Trophoblast cell (in vitro differentiated cells and primary cell): ENCODE measurements around the gene COL4A6. TPM values are rescaled to one million over a fixed set of nuclear protein-coding genes. Genes with fewer than 3 reads are reported as not detected.
"Not testable (repeated sequence)": the region's sequence is repeated elsewhere in the genome, so short reads cannot be mapped to it uniquely, and the experiment has no call there.

Experiments
- DNase-seq, 2 donors: peaks; one replicate each; pipeline ENCODE4 v3.0.0-alpha.2; 2016
- H2AFZ ChIP-seq: 2 replicates; pipeline ENCODE4 v1.6.1; 2013; ENCODE audit warnings: low read length, moderate library complexity, mild to moderate bottlenecking; ENCODE audit not compliant: insufficient read depth, poor library complexity
- H2AK5ac ChIP-seq: 2 replicates; pipeline ENCODE4 v1.6.1; 2013; ENCODE audit warnings: mild to moderate bottlenecking, low read length
- H2BK120ac ChIP-seq: 2 replicates; pipeline ENCODE4 v1.6.1; 2013; ENCODE audit warnings: low read length, mild to moderate bottlenecking, moderate library complexity; ENCODE audit not compliant: insufficient read depth, poor library complexity
- H2BK12ac ChIP-seq: 2 replicates; pipeline ENCODE4 v1.6.1; 2013; ENCODE audit warnings: mild to moderate bottlenecking, low read length, moderate library complexity
- H2BK5ac ChIP-seq: 2 replicates; pipeline ENCODE4 v1.6.1; 2013; ENCODE audit warnings: low read length, low read depth, moderate library complexity, mild to moderate bottlenecking; ENCODE audit not compliant: poor library complexity
- H3K14ac ChIP-seq: 2 replicates; pipeline ENCODE4 v1.6.1; 2013; ENCODE audit warnings: mild to moderate bottlenecking, low read length
- H3K18ac ChIP-seq: 2 replicates; pipeline ENCODE4 v1.6.1; 2013; ENCODE audit warnings: mild to moderate bottlenecking, low read length
- H3K23ac ChIP-seq: 2 replicates; pipeline ENCODE4 v1.6.1; 2013; ENCODE audit warnings: low read length
- H3K27ac ChIP-seq: 2 replicates; pipeline ENCODE4 v1.5.1; 2013; ENCODE audit warnings: low read depth, mild to moderate bottlenecking, inconsistent platforms, low read length, moderate library complexity
- H3K27me3 ChIP-seq: 2 replicates; pipeline ENCODE4 v1.6.1; 2013; ENCODE audit warnings: inconsistent platforms, mild to moderate bottlenecking, low read length, moderate library complexity; ENCODE audit not compliant: insufficient read depth
- H3K36me3 ChIP-seq, 2 experiments: 1 replicate in 1 of 2; 2 replicates in 1 of 2; pipeline ENCODE4 v1.6.1; 2013; ENCODE audit warnings: low read length in 2 of 2, mild to moderate bottlenecking in 2 of 2, moderate library complexity in 1 of 2; ENCODE audit not compliant: insufficient read depth in 2 of 2, control insufficient read depth in 1 of 2
- H3K4ac ChIP-seq: 2 replicates; pipeline ENCODE4 v1.6.1; 2013; ENCODE audit warnings: low read depth, mild to moderate bottlenecking, low read length, moderate library complexity
- H3K4me1 ChIP-seq, 2 experiments: 1 replicate in 1 of 2; 2 replicates in 1 of 2; pipeline ENCODE4 v1.6.1; 2013; ENCODE audit warnings: low read length in 2 of 2, mild to moderate bottlenecking in 2 of 2, moderate library complexity in 1 of 2; ENCODE audit not compliant: insufficient read depth in 2 of 2, control insufficient read depth in 1 of 2
- H3K4me2 ChIP-seq: 2 replicates; pipeline ENCODE4 v1.6.1; 2013; ENCODE audit warnings: inconsistent platforms, mild to moderate bottlenecking, low read length, moderate library complexity
- H3K4me3 ChIP-seq: 2 replicates; pipeline ENCODE4 v1.5.1; 2013; ENCODE audit warnings: mild to moderate bottlenecking, low read depth, low read length, inconsistent platforms
- H3K79me1 ChIP-seq: one replicate; pipeline ENCODE4 v1.6.1; 2013; ENCODE audit warnings: low read length
- H3K79me2 ChIP-seq: 2 replicates; pipeline ENCODE4 v1.6.1; 2013; ENCODE audit warnings: low read length, mild to moderate bottlenecking; ENCODE audit not compliant: control insufficient read depth, insufficient read depth, poor library complexity
- H3K9ac ChIP-seq: 2 replicates; pipeline ENCODE4 v1.6.1; 2013; ENCODE audit warnings: mild to moderate bottlenecking, low read length
- H3K9me3 ChIP-seq: 2 replicates; pipeline ENCODE4 v1.6.1; 2013; ENCODE audit warnings: low read depth, mild to moderate bottlenecking, control low read depth, inconsistent platforms, low read length; ENCODE audit not compliant: insufficient read depth
- H4K12ac ChIP-seq: 2 replicates; pipeline ENCODE4 v1.6.1; 2013; ENCODE audit warnings: low read depth, mild to moderate bottlenecking, low read length, moderate library complexity
- H4K8ac ChIP-seq: 2 replicates; pipeline ENCODE4 v1.6.1; 2013; ENCODE audit warnings: low read depth, mild to moderate bottlenecking, low read length, moderate library complexity
- H4K91ac ChIP-seq: one replicate; pipeline ENCODE4 v1.6.1; 2013; ENCODE audit warnings: low read depth, mild to moderate bottlenecking, low read length, moderate library complexity
- WGBS: extraction: QIAGEN DNeasy Blood & Tissue Kit; methylation state at CpG from one replicate; pipeline ENCODE4 v1.1.7; 2013; ENCODE audit warnings: missing lambda C conversion rate; ENCODE audit not compliant: insufficient read length, insufficient coverage; ENCODE audit errors: extremely low coverage; 5-methylcytosine and 5-hydroxymethylcytosine counted together
- polyA plus RNA-seq: library from polyadenylated mRNA; stranded (reverse); fragments of 200-250 nt; gene quantifications from 2 replicates; pipeline ENCODE4 v1.2.3, GENCODE V29; 2013

Gene COL4A6
- polyA plus RNA-seq, result 13.0 and 13.7 TPM in 2 replicates

GRCh38 chrX:108438110-108438623 lies at the start of gene COL4A6:
COL4A6 (minus strand) TSS chrX:108438422; CDS start chrX:108438196, 226 bp downstream.
- no peak for DNase-seq
- H3K23ac ChIP-seq, result no peak within 1 kb of the TSS
- H3K27me3 ChIP-seq, result no peaks in the 10 kb centered on the region
- H3K36me3 ChIP-seq, result no peaks in the 10 kb centered on the region
- no peak within 1 kb of the TSS for H2BK12ac ChIP-seq
- WGBS, result no CpG with 5 or more reads among the region's 16 CpGs
- no peak within 1 kb of the TSS for H4K12ac ChIP-seq
- H3K4ac ChIP-seq, result no peak within 1 kb of the TSS
- peaks cover 3% of the 10 kb centered on the region for H3K79me2 ChIP-seq
- H2BK5ac ChIP-seq, result no peak within 1 kb of the TSS
- no peak within 1 kb of the TSS for H3K14ac ChIP-seq
- peaks cover 10% of the 10 kb centered on the region for H3K79me1 ChIP-seq
- H4K8ac ChIP-seq, result no peak within 1 kb of the TSS
- no peaks in the 10 kb centered on the region for H3K9me3 ChIP-seq
- H3K9ac ChIP-seq, result no peak within 1 kb of the TSS
- H3K18ac ChIP-seq, result no peak within 1 kb of the TSS
- no peak within 1 kb of the TSS for H3K27ac ChIP-seq
- H2BK120ac ChIP-seq, result peak within 1 kb of the TSS; percentile 72
- no peak within 1 kb of the TSS for H2AK5ac ChIP-seq
- H3K4me3 ChIP-seq, result peak within 1 kb of the TSS; percentile 68
- peak within 1 kb of the TSS; percentile 71 for H3K4me2 ChIP-seq
- H3K4me1 ChIP-seq, result no peaks in the 10 kb centered on the region
- H2AFZ ChIP-seq, result peak within 1 kb of the TSS; percentile 23
- H4K91ac ChIP-seq, result no peak within 1 kb of the TSS

- Histone ChIP-seq H3K9ac (no peak overlapping the region), H2BK12ac (no peak overlapping the region), H4K12ac (no peak overlapping the region), H3K18ac (no peak overlapping the region), H3K27ac (no peak overlapping the region), H2BK5ac (no peak overlapping the region), H3K23ac (no peak overlapping the region), H2AK5ac (no peak overlapping the region), H4K91ac (no peak overlapping the region), H3K4me3 (no peak overlapping the region), H3K27me3 (no peaks in the 10 kb centered on the region), H3K4ac (no peak overlapping the region), H2BK120ac (no peak overlapping the region), H3K4me1 (no peaks in the 10 kb centered on the region), H3K9me3 (no peaks in the 10 kb centered on the region), H3K14ac (no peak overlapping the region), H2AFZ (no peak overlapping the region), H3K4me2 (no peak overlapping the region), H3K79me1 (no peaks in the 10 kb centered on the region), H3K79me2 (no peaks in the 10 kb centered on the region), H3K36me3 (peaks cover 2 to 4% of the 10 kb centered on the region in 2 experiments), H4K8ac (no peak overlapping the region)
- no CpG with 5 or more reads among the region's 2 CpGs for WGBS
- DNase-seq, result no peak
These were observed 47.7 kb upstream of the COL4A6 start for GRCh38 chrX:108485960-108486359.

- peak overlapping the region; percentile 6 for H3K4ac ChIP-seq
- no peak overlapping the region for H3K18ac ChIP-seq
- no peak overlapping the region for H3K9ac ChIP-seq
- no CpG with 5 or more reads among the region's 3 CpGs for WGBS
- H2AK5ac ChIP-seq, result no peak overlapping the region
- no peak overlapping the region for H4K8ac ChIP-seq
- H3K27ac ChIP-seq, result no peak overlapping the region
- no peak overlapping the region for H3K4me3 ChIP-seq
- H4K91ac ChIP-seq, result no peak overlapping the region
- H2BK12ac ChIP-seq, result no peak overlapping the region
- H3K36me3 ChIP-seq, result peaks cover 2 to 4% of the 10 kb centered on the region in 2 experiments
- H4K12ac ChIP-seq, result no peak overlapping the region
- H3K4me2 ChIP-seq, result no peak overlapping the region
- H2BK120ac ChIP-seq, result no peak overlapping the region
- DNase-seq, result no peak
- H2AFZ ChIP-seq, result no peak overlapping the region
- no peaks in the 10 kb centered on the region for H3K79me1 ChIP-seq
- no peaks in the 10 kb centered on the region for H3K4me1 ChIP-seq
- no peak overlapping the region for H2BK5ac ChIP-seq
- H3K9me3 ChIP-seq, result no peaks in the 10 kb centered on the region
- H3K23ac ChIP-seq, result no peak overlapping the region
- no peak overlapping the region for H3K14ac ChIP-seq
- H3K79me2 ChIP-seq, result no peaks in the 10 kb centered on the region
- no peaks in the 10 kb centered on the region for H3K27me3 ChIP-seq
These were observed 46.0 kb upstream of the COL4A6 start for GRCh38 chrX:108484251-108484650.

- not testable (repeated sequence) for H3K4me1 ChIP-seq, H4K8ac ChIP-seq, H4K91ac ChIP-seq, H3K23ac ChIP-seq, H3K4me3 ChIP-seq, H3K27ac ChIP-seq, H2BK12ac ChIP-seq, H3K79me2 ChIP-seq, H2AK5ac ChIP-seq, H3K36me3 ChIP-seq, H2BK120ac ChIP-seq, H4K12ac ChIP-seq, H3K18ac ChIP-seq, H3K27me3 ChIP-seq, H3K4me2 ChIP-seq, H3K9me3 ChIP-seq, H3K4ac ChIP-seq, DNase-seq, H2AFZ ChIP-seq, H3K14ac ChIP-seq, H3K79me1 ChIP-seq, H2BK5ac ChIP-seq, H3K9ac ChIP-seq
- no CpG with 5 or more reads among the region's 6 CpGs for WGBS
These were observed 43.3 kb upstream of the COL4A6 start for GRCh38 chrX:108481528-108481927.
